Nephron (organoid): Measurements from ENCODE around the gene NACC1.

Experiments used
- H3K27ac Mint-ChIP-seq, 3 experiments: 2 replicates each; pipeline ENCODE4 v1.8.0; 2020; ENCODE audit warnings: mixed read lengths in 3 of 3, mild to moderate bottlenecking in 2 of 3, moderate library complexity in 1 of 3
- H3K27me3 Mint-ChIP-seq: 2 replicates; pipeline ENCODE4 v1.8.0; 2021; ENCODE audit warnings: low read depth, mild to moderate bottlenecking, moderate library complexity, mixed read lengths
- H3K36me3 Mint-ChIP-seq: 2 replicates; pipeline ENCODE4 v1.8.0; 2020; ENCODE audit warnings: low read depth, mixed read lengths
- H3K4me1 Mint-ChIP-seq: 2 replicates; pipeline ENCODE4 v1.8.0; 2020; ENCODE audit warnings: mixed read lengths
- H3K4me3 Mint-ChIP-seq, 3 experiments: 2 replicates each; pipeline ENCODE4 v1.8.0; 2020; ENCODE audit warnings: mild to moderate bottlenecking in 3 of 3, mixed read lengths in 3 of 3, moderate library complexity in 2 of 3
- H3K9me3 Mint-ChIP-seq: 2 replicates; pipeline ENCODE4 v1.8.0; 2020; ENCODE audit warnings: mixed read lengths
- TF ChIP-seq, protein P1 (sequence below), 3 experiments: fragments of 200-600 bp; sonication (generic); IDR thresholded peaks; one replicate each; pipeline ENCODE4 v1.5.0; 2021; ENCODE audit warnings: antibody characterized with exemption in 3 of 3; ENCODE audit not compliant: unreplicated experiment in 3 of 3

Gene NACC1

DNA sequence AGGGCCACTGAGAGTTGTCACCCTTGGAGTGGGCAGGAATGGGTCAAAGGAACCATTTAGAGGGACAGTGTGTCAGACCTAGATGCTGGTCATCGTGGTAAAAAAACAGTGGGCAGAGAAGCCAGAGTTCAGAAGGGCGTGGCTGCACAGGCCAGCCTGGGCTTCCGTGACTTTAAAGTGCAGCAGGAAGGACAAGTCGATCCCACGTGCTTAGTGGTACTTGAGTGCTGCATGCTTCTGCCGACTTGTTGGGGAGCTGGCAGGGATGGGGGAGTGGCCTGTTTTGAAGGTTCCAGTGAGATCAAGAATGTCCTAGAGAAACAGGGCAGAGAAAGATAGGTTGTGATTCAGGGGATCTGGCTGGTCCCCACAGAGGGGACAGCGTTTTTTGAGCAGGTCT lies 32.4 kb upstream of the NACC1 start:
- Mint-ChIP-seq H3K27me3 (peaks cover 41% of the 10 kb centered on the region), H3K36me3 (no peaks in the 10 kb centered on the region), H3K9me3 (peaks cover 2% of the 10 kb centered on the region), H3K27ac (peak overlapping the region in 2 of 3 experiments; percentile 22 to 27), H3K4me3 (no peak overlapping the region), H3K4me1 (peaks cover 27% of the 10 kb centered on the region)
- TF ChIP-seq, protein P1, sequence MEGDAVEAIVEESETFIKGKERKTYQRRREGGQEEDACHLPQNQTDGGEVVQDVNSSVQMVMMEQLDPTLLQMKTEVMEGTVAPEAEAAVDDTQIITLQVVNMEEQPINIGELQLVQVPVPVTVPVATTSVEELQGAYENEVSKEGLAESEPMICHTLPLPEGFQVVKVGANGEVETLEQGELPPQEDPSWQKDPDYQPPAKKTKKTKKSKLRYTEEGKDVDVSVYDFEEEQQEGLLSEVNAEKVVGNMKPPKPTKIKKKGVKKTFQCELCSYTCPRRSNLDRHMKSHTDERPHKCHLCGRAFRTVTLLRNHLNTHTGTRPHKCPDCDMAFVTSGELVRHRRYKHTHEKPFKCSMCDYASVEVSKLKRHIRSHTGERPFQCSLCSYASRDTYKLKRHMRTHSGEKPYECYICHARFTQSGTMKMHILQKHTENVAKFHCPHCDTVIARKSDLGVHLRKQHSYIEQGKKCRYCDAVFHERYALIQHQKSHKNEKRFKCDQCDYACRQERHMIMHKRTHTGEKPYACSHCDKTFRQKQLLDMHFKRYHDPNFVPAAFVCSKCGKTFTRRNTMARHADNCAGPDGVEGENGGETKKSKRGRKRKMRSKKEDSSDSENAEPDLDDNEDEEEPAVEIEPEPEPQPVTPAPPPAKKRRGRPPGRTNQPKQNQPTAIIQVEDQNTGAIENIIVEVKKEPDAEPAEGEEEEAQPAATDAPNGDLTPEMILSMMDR (IDR thresholded peaks at IDR 0.05; ENCODE audit: unreplicated experiment in 3 of 3): no peak

- H3K36me3 Mint-ChIP-seq: no peaks in the 10 kb centered on the region
- TF ChIP-seq, protein P1 (IDR thresholded peaks at IDR 0.05; ENCODE audit: unreplicated experiment in 3 of 3): no peak
- peaks cover 2% of the 10 kb centered on the region for H3K9me3 Mint-ChIP-seq
- peaks cover 34% of the 10 kb centered on the region for H3K4me1 Mint-ChIP-seq
- peak overlapping the region in 2 of 3 experiments; percentile 22 to 27 for H3K27ac Mint-ChIP-seq
- peaks cover 45% of the 10 kb centered on the region for H3K27me3 Mint-ChIP-seq
- H3K4me3 Mint-ChIP-seq: no peak overlapping the region
These were observed 31.7 kb upstream of the NACC1 start for GRCh38 chr19:13086341-13086740.

- TF ChIP-seq, protein P1 (IDR thresholded peaks at IDR 0.05; ENCODE audit: unreplicated experiment in 3 of 3): no peak
- Mint-ChIP-seq H3K9me3 (peaks cover 2% of the 10 kb centered on the region), H3K4me3 (no peak overlapping the region), H3K27ac (no peak overlapping the region), H3K36me3 (no peaks in the 10 kb centered on the region), H3K27me3 (peaks cover 47% of the 10 kb centered on the region), H3K4me1 (peaks cover 37% of the 10 kb centered on the region)
These were observed 30.8 kb upstream of the NACC1 start for GRCh38 chr19:13087295-13087694.

- Mint-ChIP-seq H3K9me3 (peaks cover 2% of the 10 kb centered on the region), H3K4me3 (no peak overlapping the region), H3K4me1 (peaks cover 30% of the 10 kb centered on the region), H3K27ac (peak overlapping the region in 2 of 3 experiments; percentile 71 to 77), H3K36me3 (no peaks in the 10 kb centered on the region), H3K27me3 (peaks cover 47% of the 10 kb centered on the region)
- TF ChIP-seq, protein P1 (IDR thresholded peaks at IDR 0.05; ENCODE audit: unreplicated experiment in 3 of 3): no peak
These were observed 30.1 kb upstream of the NACC1 start for GRCh38 chr19:13087795-13088537.

DNA sequence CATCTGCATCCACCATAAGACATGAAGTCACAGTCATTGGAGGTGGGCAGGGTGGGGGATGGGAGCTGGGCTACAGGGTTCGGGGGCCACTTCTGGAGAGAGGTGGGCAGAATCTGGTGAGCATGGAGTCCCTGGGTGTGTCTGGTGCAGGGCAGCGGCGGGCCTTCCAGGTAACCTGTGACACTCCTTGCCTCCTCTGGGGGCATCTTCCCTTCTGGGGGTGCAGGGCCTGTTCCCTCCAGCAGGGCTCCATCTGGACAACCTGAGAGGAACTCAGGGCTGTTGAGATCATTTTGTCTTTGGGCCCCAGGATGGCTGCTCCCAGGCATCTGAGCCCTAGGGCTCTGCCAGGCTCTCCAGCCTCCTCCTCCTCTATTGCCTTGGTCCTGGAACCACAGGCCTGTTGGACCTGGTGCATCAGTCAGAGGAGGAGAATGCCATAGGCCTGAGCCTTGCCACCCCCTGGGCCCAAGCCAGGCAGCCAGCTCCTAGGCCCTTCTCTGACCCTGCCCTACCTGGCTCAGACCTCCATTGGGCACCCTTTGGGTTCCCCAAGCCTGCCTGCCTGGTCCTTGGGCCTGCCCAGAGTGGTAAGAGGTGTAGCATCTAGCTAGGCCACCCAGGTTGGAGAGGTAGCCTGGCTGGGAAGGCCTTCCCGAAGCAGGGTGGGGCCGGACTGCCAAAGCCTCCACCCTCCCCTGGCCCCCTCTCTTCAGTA lies 28.8 kb upstream of the NACC1 start:
- TF ChIP-seq, protein P1 (IDR thresholded peaks at IDR 0.05; ENCODE audit: unreplicated experiment in 3 of 3): peak in 1 of 3 experiments; percentile 16
- Mint-ChIP-seq H3K36me3 (no peaks in the 10 kb centered on the region), H3K4me3 (no peak overlapping the region), H3K27ac (peak overlapping the region in 2 of 3 experiments; percentile 88 to 95), H3K4me1 (peaks cover 33% of the 10 kb centered on the region), H3K27me3 (peaks cover 55% of the 10 kb centered on the region), H3K9me3 (peaks cover 2% of the 10 kb centered on the region)
